GM12873 (cell line): Measurements from ENCODE around the gene ST6GALNAC3.

Source experiments
- CTCF ChIP-seq: IDR thresholded peaks from 2 replicates; pipeline ENCODE4 v1.5.1; 2012; ENCODE audit warnings: low read depth, mild to moderate bottlenecking, moderate library complexity, low read length, control low read depth; ENCODE audit not compliant: insufficient read depth; ENCODE audit errors: missing control alignments

The ST6GALNAC3 gene

GRCh38 chr1:76160225-76160624 lies 85.7 kb downstream of the ST6GALNAC3 start:
- TF ChIP-seq CTCF, result no peak

- no peak for TF ChIP-seq CTCF
Measured at GRCh38 chr1:76161451-76161850, 86.9 kb downstream of the ST6GALNAC3 start.

GRCh38 chr1:76162254-76162653 lies 87.7 kb downstream of the ST6GALNAC3 start:
- no peak for TF ChIP-seq CTCF

GRCh38 chr1:76164165-76164564 lies 89.6 kb downstream of the ST6GALNAC3 start:
- TF ChIP-seq CTCF, result no peak

GRCh38 chr1:76170084-76170483 lies 95.5 kb downstream of the ST6GALNAC3 start:
- TF ChIP-seq CTCF, result no peak

- no peak for TF ChIP-seq CTCF
Measured at GRCh38 chr1:76170513-76170912, 96.0 kb downstream of the ST6GALNAC3 start.

GRCh38 chr1:76176000-76176399 lies 101.5 kb downstream of the ST6GALNAC3 start:
- TF ChIP-seq CTCF, result no peak
